Psoas muscle (tissue), 8 donors: Measurements from ENCODE around the gene SPATS2L. TPM values are rescaled to one million over a fixed set of nuclear protein-coding genes. Genes with fewer than 3 reads are reported as not detected.
A peak's percentile ranks its signal among the peaks of the same experiment; 100 is the strongest.

Source experiments
- ATAC-seq, 4 donors: fragments of 200-7000 bp; cut with Tn5 transposase; one replicate each; pipeline ENCODE4 v1.9.1; 2020; ENCODE audit warnings: moderate library complexity in 3 of 4, mild to moderate bottlenecking in 2 of 4
- DNase-seq, 2 donors: peaks; one replicate each; pipeline ENCODE4 v3.0.0-alpha.2; 2020
- H3K27ac ChIP-seq: fragments of 200-600 bp; one replicate; pipeline ENCODE4 v1.8.0; 2022
- H3K27me3 ChIP-seq, 3 donors: fragments of 200-600 bp in 1 of 3; one replicate each; pipeline versions ENCODE4 v1.6.1 to v1.8.0; 2013 to 2022; ENCODE audit warnings: low read length in 2 of 3, mild to moderate bottlenecking in 2 of 3, moderate library complexity in 1 of 3; ENCODE audit not compliant: insufficient read depth in 3 of 3
- H3K36me3 ChIP-seq, 2 donors: fragments of 200-600 bp in 1 of 2; one replicate each; pipeline versions ENCODE4 v1.6.1 to v1.8.0; 2013 to 2022; ENCODE audit warnings: low read depth in 1 of 2, mild to moderate bottlenecking in 1 of 2, moderate library complexity in 1 of 2; ENCODE audit not compliant: insufficient read depth in 1 of 2
- H3K4me1 ChIP-seq: fragments of 200-600 bp; one replicate; pipeline ENCODE4 v1.8.0; 2022
- H3K4me3 ChIP-seq: fragments of 200-600 bp; one replicate; pipeline ENCODE4 v1.8.0; 2022; ENCODE audit warnings: mild to moderate bottlenecking
- H3K9me3 ChIP-seq: fragments of 200-600 bp; one replicate; pipeline ENCODE4 v1.8.0; 2022
- WGBS, 3 donors: extraction: QIAGEN DNeasy Blood & Tissue Kit; methylation state at CpG; one replicate each; pipeline versions ENCODE4 v1.1.6 to v1.1.7; 2013; 5-methylcytosine and 5-hydroxymethylcytosine counted together
- intact Hi-C, 2 donors: fragments of 100-400 bp; cut with DNase I; formaldehyde crosslinking; loops; one replicate each; pipeline versions ENCODE4 v1.11.0 to v1.14.2; 2022
- polyA plus RNA-seq, 3 donors: library from polyadenylated mRNA; stranded (reverse); fragments of 200-250 nt; gene quantifications; one replicate each; pipeline ENCODE4 v1.2.3, GENCODE V29; 2013
- total RNA-seq, 4 donors: library from RNA; stranded (reverse); fragmentation: NEBNext Ultra II Directional in 2 of 4; extraction: Animal tissue kit (Norgen Biotek cat#: 25700) in 2 of 4; gene quantifications; one replicate each; pipeline versions ENCODE4 v1.2.1 to v1.2.4, GENCODE V29; 2021 to 2023
- TF ChIP-seq, protein P1 (sequence below): fragments of 200-600 bp; IDR thresholded peaks from one replicate; pipeline ENCODE4 v1.8.0; 2022; ENCODE audit warnings: antibody characterized with exemption
- donor health status: healthy with polysubstance abuse.
- donor health status: DM: no; HTN: no; CAD: no; lungs with moderate emphysema.
- donor health status: Bipolar disorder and iron deficiency.
- donor health status: healthy.
- donor health status: DM: yes; HTN: yes; CAD: no.
- donor health status: DM: no; HTN: no; CAD: no.
- donor health status: DM: no; HTN: no; CAD: no.
- donor health status: DM: yes; HTN: yes; CAD: no.

The SPATS2L gene
- total and polyA plus RNA-seq, 7 donors = 34.2 to 286 (median 60.2) TPM

DNA sequence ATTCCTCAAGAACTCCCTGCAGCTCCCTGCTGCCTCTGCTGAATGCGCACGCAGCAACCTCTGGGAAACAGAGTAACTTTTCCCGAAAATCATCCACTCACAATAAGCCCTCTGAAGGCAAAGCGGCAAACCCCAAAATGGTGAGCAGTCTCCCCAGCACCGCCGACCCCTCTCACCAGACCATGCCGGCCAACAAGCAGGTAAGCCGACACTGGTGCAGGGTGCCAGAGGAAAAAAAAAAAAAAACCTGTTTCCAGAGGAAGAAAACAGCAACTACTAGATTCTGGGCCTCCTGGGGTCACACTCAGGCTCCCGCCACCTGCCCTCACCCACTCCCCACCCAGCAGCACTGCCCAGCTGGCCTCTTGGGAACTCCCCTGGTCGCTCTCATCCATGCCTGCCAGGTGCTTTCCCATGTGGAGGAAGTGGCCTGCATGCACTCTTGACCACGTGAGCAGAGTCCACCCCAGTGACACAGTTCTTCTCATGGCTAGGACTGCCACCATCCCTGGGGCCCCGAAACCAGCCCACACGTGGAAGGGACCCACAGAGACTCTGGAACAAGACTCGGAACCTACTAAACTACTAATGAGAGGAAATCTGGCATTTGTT is 166.5 kb downstream of the SPATS2L start:
- TF ChIP-seq, protein P1, sequence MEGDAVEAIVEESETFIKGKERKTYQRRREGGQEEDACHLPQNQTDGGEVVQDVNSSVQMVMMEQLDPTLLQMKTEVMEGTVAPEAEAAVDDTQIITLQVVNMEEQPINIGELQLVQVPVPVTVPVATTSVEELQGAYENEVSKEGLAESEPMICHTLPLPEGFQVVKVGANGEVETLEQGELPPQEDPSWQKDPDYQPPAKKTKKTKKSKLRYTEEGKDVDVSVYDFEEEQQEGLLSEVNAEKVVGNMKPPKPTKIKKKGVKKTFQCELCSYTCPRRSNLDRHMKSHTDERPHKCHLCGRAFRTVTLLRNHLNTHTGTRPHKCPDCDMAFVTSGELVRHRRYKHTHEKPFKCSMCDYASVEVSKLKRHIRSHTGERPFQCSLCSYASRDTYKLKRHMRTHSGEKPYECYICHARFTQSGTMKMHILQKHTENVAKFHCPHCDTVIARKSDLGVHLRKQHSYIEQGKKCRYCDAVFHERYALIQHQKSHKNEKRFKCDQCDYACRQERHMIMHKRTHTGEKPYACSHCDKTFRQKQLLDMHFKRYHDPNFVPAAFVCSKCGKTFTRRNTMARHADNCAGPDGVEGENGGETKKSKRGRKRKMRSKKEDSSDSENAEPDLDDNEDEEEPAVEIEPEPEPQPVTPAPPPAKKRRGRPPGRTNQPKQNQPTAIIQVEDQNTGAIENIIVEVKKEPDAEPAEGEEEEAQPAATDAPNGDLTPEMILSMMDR = no peak
- no peak overlapping the region for H3K27ac ChIP-seq
- H3K4me1 ChIP-seq = peaks cover 4% of the 10 kb centered on the region
- no peak overlapping the region for H3K4me3 ChIP-seq
- no peaks in the 10 kb centered on the region for H3K9me3 ChIP-seq
- no peaks in the 10 kb centered on the region for H3K27me3 ChIP-seq
- DNase-seq (peak in 1 of 2 donors; percentile 48), ATAC-seq (no peak)
- intact Hi-C loops = loop anchor here in 1 of 2 donors (2.0 kb wide), 1 partner anchor 492 kb away; no protein-coding TSS in a partner anchor
- H3K36me3 ChIP-seq = peaks cover 3 to 73% of the 10 kb centered on the region in 2 donors
- 79 to 85% (median 83%) methylated on average over 13 to 14 of the region's 14 CpGs for WGBS, 3 donors

DNA sequence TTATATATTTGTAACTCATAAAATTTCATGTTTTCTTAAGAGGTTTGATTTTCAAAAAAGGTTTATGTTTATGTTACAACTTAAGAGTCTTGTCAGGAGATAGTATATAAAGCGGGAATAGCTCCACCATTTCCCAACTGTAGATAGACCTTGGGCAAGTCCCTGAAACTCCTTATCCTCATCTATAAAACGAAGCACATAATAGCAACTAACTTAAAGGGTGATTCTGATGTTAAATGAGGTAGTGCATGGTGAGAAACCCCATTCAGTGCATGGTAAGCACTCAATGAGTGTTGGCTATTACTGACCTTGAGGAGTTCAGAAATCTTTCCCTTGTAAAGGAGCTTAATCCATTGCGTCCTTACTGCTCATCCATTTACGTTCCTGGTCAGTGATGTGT is 169.3 kb downstream of the SPATS2L start:
- Histone ChIP-seq H3K4me3 (no peak overlapping the region), H3K27me3 (no peaks in the 10 kb centered on the region), H3K4me1 (peaks cover 4% of the 10 kb centered on the region), H3K36me3 (peaks cover 3 to 57% of the 10 kb centered on the region in 2 donors), H3K9me3 (no peaks in the 10 kb centered on the region), H3K27ac (no peak overlapping the region)
- DNase-seq = no peak
- TF ChIP-seq, protein P1 = no peak
- WGBS, 3 donors = 91 to 97% (median 92%) methylated on average over 4 of the region's 4 CpGs
- intact Hi-C loops = no loop called here
- no peak for ATAC-seq

DNA sequence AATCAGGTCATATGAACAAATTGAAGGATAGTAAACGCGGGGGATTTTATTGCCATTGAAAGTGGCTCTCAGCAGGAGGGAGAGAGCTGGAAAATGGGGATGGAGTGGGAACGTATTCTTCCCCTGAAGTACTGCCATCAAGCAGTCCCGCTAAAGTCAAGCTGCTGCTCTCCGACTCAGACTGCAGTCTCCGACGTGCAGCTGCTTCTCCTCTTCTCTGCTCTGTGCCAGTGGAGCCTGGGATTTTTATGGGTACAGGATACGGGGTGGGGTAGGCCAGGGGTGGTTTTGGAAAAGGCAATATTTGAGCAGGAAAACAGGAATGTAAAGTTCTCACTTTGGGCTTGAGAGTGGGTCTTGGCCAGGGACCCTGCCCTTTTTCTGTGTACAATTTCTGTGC is 170.3 kb downstream of the SPATS2L start:
- peak overlapping the region; percentile 51 for H3K4me3 ChIP-seq
- H3K9me3 ChIP-seq = no peaks in the 10 kb centered on the region
- H3K27ac ChIP-seq = peak overlapping the region; percentile 68
- DNase-seq = no peak
- peak in 3 of 4 donors; percentile 36 to 58 (median 41) for ATAC-seq
- H3K27me3 ChIP-seq = no peaks in the 10 kb centered on the region
- intact Hi-C loops = no loop called here
- peaks cover 0 to 48% of the 10 kb centered on the region in 2 donors for H3K36me3 ChIP-seq
- peaks cover 4% of the 10 kb centered on the region for H3K4me1 ChIP-seq
- WGBS, 3 donors = 32 to 57% (median 39%) methylated on average over 8 of the region's 8 CpGs
- TF ChIP-seq, protein P1 = no peak

DNA sequence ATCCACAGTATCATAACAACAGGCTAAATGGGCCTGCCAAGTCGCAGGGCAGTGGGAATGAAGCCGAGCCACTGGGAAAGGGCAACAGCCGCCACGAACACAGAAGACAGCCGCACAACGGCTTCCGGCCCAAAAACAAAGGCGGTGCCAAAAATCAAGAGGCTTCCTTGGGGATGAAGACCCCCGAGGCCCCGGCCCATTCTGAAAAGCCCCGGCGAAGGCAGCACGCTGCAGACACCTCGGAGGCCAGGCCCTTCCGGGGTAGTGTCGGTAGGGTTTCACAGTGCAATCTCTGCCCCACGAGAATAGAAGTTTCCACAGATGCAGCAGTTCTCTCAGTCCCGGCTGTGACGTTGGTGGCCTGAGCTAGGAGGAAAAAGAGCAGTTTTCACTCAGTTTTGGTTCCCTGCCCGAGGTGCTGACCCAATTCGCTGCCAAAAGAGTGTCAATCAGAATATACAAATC is 171.2 kb downstream of the SPATS2L start:
- H3K36me3 ChIP-seq = peaks cover 0 to 39% of the 10 kb centered on the region in 2 donors

More for the DNA sequence above, 171.2 kb downstream of the SPATS2L start:
- Histone ChIP-seq H3K9me3 (no peaks in the 10 kb centered on the region), H3K27me3 (no peaks in the 10 kb centered on the region), H3K27ac (peak overlapping the region; percentile 68), H3K4me3 (peak overlapping the region; percentile 51), H3K4me1 (peaks cover 4% of the 10 kb centered on the region)
- peak; percentile 71 to 86 for DNase-seq
- TF ChIP-seq, protein P1 = no peak
- ATAC-seq = peak; percentile 47 to 81 (median 66)
- intact Hi-C loops = no loop called here
- WGBS, 3 donors = 21 to 36% (median 21%) methylated on average over 21 of the region's 21 CpGs
